Esophagus (tissue), 2 donors: ENCODE results near the gene PTPRF. TPM values are rescaled to one million over a fixed set of nuclear protein-coding genes. Genes with fewer than 3 reads are reported as not detected.

ENCODE experiments used
- H3K27ac ChIP-seq, 2 donors: one replicate each; pipeline ENCODE4 v1.5.1; 2013; ENCODE audit warnings: low read depth in 2 of 2, mild to moderate bottlenecking in 2 of 2, inconsistent platforms in 1 of 2, low read length in 1 of 2, moderate library complexity in 1 of 2
- H3K27me3 ChIP-seq, 2 donors: one replicate each; pipeline ENCODE4 v1.6.1; 2013; ENCODE audit warnings: low read length in 2 of 2, control low read depth in 1 of 2, mild to moderate bottlenecking in 1 of 2; ENCODE audit not compliant: insufficient read depth in 2 of 2, control insufficient read depth in 1 of 2
- H3K36me3 ChIP-seq, 2 donors: one replicate each; pipeline ENCODE4 v1.6.1; 2013; ENCODE audit warnings: low read length in 1 of 2; ENCODE audit not compliant: control insufficient read depth in 2 of 2, insufficient read depth in 2 of 2
- H3K4me1 ChIP-seq, 2 donors: one replicate each; pipeline ENCODE4 v1.6.1; 2013; ENCODE audit warnings: low read length in 1 of 2; ENCODE audit not compliant: control insufficient read depth in 2 of 2, insufficient read depth in 2 of 2
- H3K4me3 ChIP-seq, 2 donors: one replicate each; pipeline ENCODE4 v1.5.1; 2013; ENCODE audit warnings: low read length in 2 of 2, mild to moderate bottlenecking in 2 of 2, low read depth in 1 of 2, moderate library complexity in 1 of 2
- H3K9me3 ChIP-seq, 2 donors: one replicate each; pipeline ENCODE4 v1.6.1; 2013; ENCODE audit warnings: mild to moderate bottlenecking in 2 of 2, low read depth in 1 of 2, low read length in 1 of 2, moderate library complexity in 1 of 2; ENCODE audit not compliant: control insufficient read depth in 2 of 2, insufficient read depth in 1 of 2
- WGBS, 2 donors: extraction: QIAGEN DNeasy Blood & Tissue Kit; methylation state at CpG; one replicate each; pipeline ENCODE4 v1.1.7; 2013; 5-methylcytosine and 5-hydroxymethylcytosine counted together
- polyA plus RNA-seq, 2 donors: library from polyadenylated mRNA; stranded (reverse); fragments of 200-250 nt; gene quantifications; one replicate each; pipeline ENCODE4 v1.2.3, GENCODE V29; 2013
- donor health status: healthy with polysubstance abuse.
- donor health status: Bipolar disorder and iron deficiency.

The PTPRF gene
- polyA plus RNA-seq, 2 donors: 62.7 to 69.9 TPM

GRCh38 chr1:43512133-43512532 is 18.6 kb upstream of the PTPRF start:
- no peak overlapping the region for H3K27ac ChIP-seq
- WGBS, 2 donors: 82 to 91% methylated on average over 2 of the region's 2 CpGs
- H3K4me3 ChIP-seq: no peak overlapping the region
- no peaks in the 10 kb centered on the region for H3K9me3 ChIP-seq
- H3K27me3 ChIP-seq: no peaks in the 10 kb centered on the region
- H3K36me3 ChIP-seq: no peaks in the 10 kb centered on the region
- H3K4me1 ChIP-seq: peaks cover 0 to 4% of the 10 kb centered on the region in 2 donors

GRCh38 chr1:43512681-43513080 is 18.0 kb upstream of the PTPRF start:
- H3K36me3 ChIP-seq: no peaks in the 10 kb centered on the region
- H3K4me1 ChIP-seq: peaks cover 0 to 4% of the 10 kb centered on the region in 2 donors
- H3K4me3 ChIP-seq: no peak overlapping the region
- WGBS, 2 donors: 94% methylated on average over 6 of the region's 6 CpGs
- no peak overlapping the region for H3K27ac ChIP-seq
- H3K9me3 ChIP-seq: no peaks in the 10 kb centered on the region
- H3K27me3 ChIP-seq: no peaks in the 10 kb centered on the region

- Histone ChIP-seq H3K9me3 (no peaks in the 10 kb centered on the region), H3K4me1 (peaks cover 0 to 4% of the 10 kb centered on the region in 2 donors), H3K36me3 (no peaks in the 10 kb centered on the region), H3K4me3 (no peak overlapping the region), H3K27me3 (no peaks in the 10 kb centered on the region), H3K27ac (no peak overlapping the region)
- WGBS, 2 donors: 81 to 83% methylated on average over 5 of the region's 5 CpGs
Measured at GRCh38 chr1:43513471-43514173, 17.1 kb upstream of the PTPRF start.

- no peaks in the 10 kb centered on the region for H3K27me3 ChIP-seq
- no peak overlapping the region for H3K27ac ChIP-seq
- H3K4me3 ChIP-seq: no peak overlapping the region
- WGBS, 2 donors: 87% methylated on average over 11 of the region's 11 CpGs
- H3K36me3 ChIP-seq: no peaks in the 10 kb centered on the region
- no peaks in the 10 kb centered on the region for H3K9me3 ChIP-seq
- no peaks in the 10 kb centered on the region for H3K4me1 ChIP-seq
Measured at GRCh38 chr1:43518935-43519686, 11.6 kb upstream of the PTPRF start.

- Histone ChIP-seq H3K27me3 (no peaks in the 10 kb centered on the region), H3K36me3 (no peaks in the 10 kb centered on the region), H3K4me1 (no peaks in the 10 kb centered on the region), H3K27ac (no peak overlapping the region), H3K9me3 (no peaks in the 10 kb centered on the region), H3K4me3 (no peak overlapping the region)
- WGBS, 2 donors: 71% methylated on average over 3 of the region's 3 CpGs
Measured at GRCh38 chr1:43520100-43520778, 10.4 kb upstream of the PTPRF start.

GRCh38 chr1:43521078-43521477 is 9.6 kb upstream of the PTPRF start:
- Histone ChIP-seq H3K9me3 (no peaks in the 10 kb centered on the region), H3K4me1 (no peaks in the 10 kb centered on the region), H3K4me3 (no peak overlapping the region), H3K27ac (no peak overlapping the region), H3K36me3 (no peaks in the 10 kb centered on the region), H3K27me3 (no peaks in the 10 kb centered on the region)
- WGBS, 2 donors: 93 to 94% methylated on average over 8 of the region's 8 CpGs

- H3K27ac ChIP-seq: no peak overlapping the region
Measured at GRCh38 chr1:43521756-43522155, 8.9 kb upstream of the PTPRF start.

GRCh38 chr1:43522431-43522775 is 8.3 kb upstream of the PTPRF start:
- H3K27ac ChIP-seq: no peak overlapping the region
- no peaks in the 10 kb centered on the region for H3K4me1 ChIP-seq
- H3K36me3 ChIP-seq: no peaks in the 10 kb centered on the region
- no peak overlapping the region for H3K4me3 ChIP-seq
- H3K27me3 ChIP-seq: no peaks in the 10 kb centered on the region
- WGBS, 2 donors: 82 to 92% methylated on average over 1 of the region's 1 CpG
- no peaks in the 10 kb centered on the region for H3K9me3 ChIP-seq

More at GRCh38 chr1:43521756-43522155, 8.9 kb upstream of the PTPRF start:
- Histone ChIP-seq H3K9me3 (no peaks in the 10 kb centered on the region), H3K27me3 (no peaks in the 10 kb centered on the region), H3K4me1 (no peaks in the 10 kb centered on the region), H3K4me3 (no peak overlapping the region), H3K36me3 (no peaks in the 10 kb centered on the region)
- 87 to 89% methylated on average over 8 of the region's 8 CpGs for WGBS, 2 donors

GRCh38 chr1:43522776-43523480 is 7.8 kb upstream of the PTPRF start:
- Histone ChIP-seq H3K27ac (no peak overlapping the region), H3K36me3 (no peaks in the 10 kb centered on the region), H3K4me1 (no peaks in the 10 kb centered on the region), H3K9me3 (no peaks in the 10 kb centered on the region), H3K27me3 (no peaks in the 10 kb centered on the region), H3K4me3 (no peak overlapping the region)
- WGBS, 2 donors: 71 to 74% methylated on average over 13 of the region's 13 CpGs
